Neural cell (in vitro differentiated cells): ENCODE measurements around the gene TPSD1. TPM values are rescaled to one million over a fixed set of nuclear protein-coding genes. Genes with fewer than 3 reads are reported as not detected.
"Not testable (repeated sequence)": the region's sequence is repeated elsewhere in the genome, so short reads cannot be mapped to it uniquely, and the experiment has no call there.

ENCODE experiments used
- H2AFZ ChIP-seq: fragments of 200-600, 300-800 bp; sonication (generic), shearing (Covaris generic); 2 replicates; pipeline ENCODE4 v1.6.0; 2014; ENCODE audit warnings: low read depth, mild to moderate bottlenecking, antibody characterized with exemption, low read length, moderate library complexity
- H3F3A ChIP-seq: fragments of 200-600 bp; shearing (Covaris generic); 2 replicates; pipeline ENCODE4 v1.6.1; 2016; ENCODE audit warnings: mild to moderate bottlenecking, moderate library complexity, mixed read lengths, antibody characterized with exemption, low read length; ENCODE audit not compliant: insufficient read depth, poor library complexity, severe bottlenecking
- H3K27ac ChIP-seq: fragments of 200-600, 300-800 bp; sonication (generic), shearing (Covaris generic); 2 replicates; pipeline ENCODE4 v1.5.1; 2014; ENCODE audit warnings: mild to moderate bottlenecking, low read length, moderate library complexity
- H3K27me3 ChIP-seq: fragments of 300-800, 200-600 bp; sonication (generic), shearing (Covaris generic); 2 replicates; pipeline ENCODE4 v1.6.0; 2014; ENCODE audit warnings: mild to moderate bottlenecking, low read depth, low read length, moderate library complexity; ENCODE audit not compliant: insufficient read depth
- H3K36me3 ChIP-seq: fragments of 300-800, 200-600 bp; sonication (generic), shearing (Covaris generic); 2 replicates; pipeline ENCODE4 v1.5.1; 2014; ENCODE audit warnings: mild to moderate bottlenecking, antibody characterized with exemption, low read length, moderate library complexity; ENCODE audit not compliant: insufficient read depth
- H3K4me2 ChIP-seq: fragments of 300-800, 200-600 bp; sonication (generic), shearing (Covaris generic); 2 replicates; pipeline ENCODE4 v1.6.0; 2014; ENCODE audit warnings: mild to moderate bottlenecking, low read length
- H3K4me3 ChIP-seq: fragments of 300-800, 200-600 bp; sonication (generic), shearing (Covaris generic); 2 replicates; pipeline ENCODE4 v1.5.1; 2014; ENCODE audit warnings: mild to moderate bottlenecking, low read length, moderate library complexity
- H3K79me2 ChIP-seq: fragments of 200-600 bp; shearing (Covaris generic); replicated peaks from 2 replicates; pipeline ENCODE4 v1.6.0; 2014; ENCODE audit warnings: mild to moderate bottlenecking, low read length, moderate library complexity; ENCODE audit not compliant: insufficient read depth
- H3K9ac ChIP-seq: fragments of 300-800, 200-600 bp; sonication (generic), shearing (Covaris generic); 2 replicates; pipeline ENCODE4 v1.6.1; 2016; ENCODE audit warnings: mild to moderate bottlenecking, low read length, mixed read lengths
- H3K9me2 ChIP-seq: fragments of 200-600 bp; shearing (Covaris generic); 2 replicates; pipeline ENCODE4 v1.6.1; 2016; ENCODE audit warnings: mild to moderate bottlenecking, low read length, mixed read lengths; ENCODE audit not compliant: insufficient read depth
- H3K9me3 ChIP-seq: fragments of 200-600, 300-800 bp; sonication (generic), shearing (Covaris generic); 2 replicates; pipeline ENCODE4 v1.6.1; 2016; ENCODE audit warnings: mild to moderate bottlenecking, mixed run types, low read length, moderate library complexity, mixed read lengths
- H4K20me1 ChIP-seq: fragments of 200-600 bp; shearing (Covaris generic); 2 replicates; pipeline ENCODE4 v1.6.1; 2016; ENCODE audit warnings: mild to moderate bottlenecking, mixed run types; ENCODE audit not compliant: insufficient read depth
- EP300 ChIP-seq: fragments of 450-650 bp; conservative IDR thresholded peaks from 2 replicates; pipeline ENCODE4 v1.6.1; 2014; ENCODE audit warnings: antibody characterized with exemption, mild to moderate bottlenecking, moderate library complexity; ENCODE audit not compliant: poor library complexity, severe bottlenecking
- EZH2 ChIP-seq: fragments of 200-600, 300-800 bp; shearing (Covaris generic), sonication (generic); IDR thresholded peaks from 2 replicates; pipeline ENCODE4 v1.6.1; 2014; ENCODE audit warnings: antibody characterized with exemption, low read length, borderline replicate concordance, mild to moderate bottlenecking; ENCODE audit not compliant: insufficient read depth, poor library complexity, severe bottlenecking
- MXI1 ChIP-seq: fragments of 450-650 bp; conservative IDR thresholded peaks from 2 replicates; pipeline ENCODE4 v1.6.1; 2014; ENCODE audit warnings: antibody characterized with exemption, mild to moderate bottlenecking; ENCODE audit not compliant: poor library complexity, severe bottlenecking
- POLR2AphosphoS5 ChIP-seq: IDR thresholded peaks from 2 replicates; pipeline ENCODE4 v1.6.1; 2012
- RAD21 ChIP-seq: fragments of 450-650 bp; conservative IDR thresholded peaks from 2 replicates; pipeline ENCODE4 v1.6.1; 2014; ENCODE audit warnings: antibody characterized with exemption, mild to moderate bottlenecking, moderate library complexity
- SMC3 ChIP-seq: fragments of 450-650 bp; conservative IDR thresholded peaks from 2 replicates; pipeline ENCODE4 v1.6.1; 2014; ENCODE audit warnings: antibody characterized with exemption, mild to moderate bottlenecking, moderate library complexity; ENCODE audit not compliant: poor library complexity
- TAF1 ChIP-seq: IDR thresholded peaks from 2 replicates; pipeline ENCODE4 v1.6.1; 2012; ENCODE audit warnings: low read depth
- polyA plus RNA-seq: library from polyadenylated mRNA; depleted of rRNA; stranded (reverse); fragments of >200 nt; gene quantifications from 2 replicates; pipeline ENCODE4 v1.2.3, GENCODE V29; 2014
- TF ChIP-seq, protein P1 (sequence below): fragments of 450-650 bp; IDR thresholded peaks from 2 replicates; pipeline ENCODE4 v1.5.1; 2014; ENCODE audit warnings: antibody characterized with exemption, mild to moderate bottlenecking, moderate library complexity; ENCODE audit not compliant: poor library complexity, severe bottlenecking
- TF ChIP-seq, protein P2 (sequence below): IDR thresholded peaks from 2 replicates; pipeline ENCODE4 v1.6.1; 2012; ENCODE audit warnings: borderline replicate concordance

The TPSD1 gene
- polyA plus RNA-seq, 1 donor from 2014 or later: not detected

DNA sequence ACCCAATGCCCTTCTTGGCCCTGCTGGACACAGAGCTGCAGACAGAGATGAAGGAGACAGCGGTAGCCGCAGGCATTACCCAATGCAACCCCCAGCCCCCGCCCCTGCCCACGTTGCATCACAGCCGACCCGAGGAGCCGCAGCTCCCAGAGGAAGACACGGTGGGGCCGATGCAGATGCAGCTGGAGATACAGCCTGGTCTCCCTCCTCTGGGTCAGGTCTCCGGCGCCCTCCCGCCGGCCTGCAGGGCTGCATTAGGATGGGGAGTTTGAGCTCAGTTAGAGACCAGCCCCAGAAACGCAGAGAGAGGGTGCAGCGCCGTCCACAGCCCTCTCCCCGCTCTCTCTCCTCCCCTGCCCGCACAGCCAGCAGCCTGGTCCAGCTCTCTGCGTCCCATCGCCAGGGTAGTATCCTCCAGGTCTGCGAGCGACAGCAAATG, 34.2 kb downstream of the TPSD1 start:
- Histone ChIP-seq H2AFZ (no peak overlapping the region), H3F3A (no peaks in the 10 kb centered on the region), H3K27me3 (no peaks in the 10 kb centered on the region), H3K27ac (no peak overlapping the region), H3K9me3 (no peaks in the 10 kb centered on the region), H3K9me2 (no peaks in the 10 kb centered on the region), H3K9ac (no peak overlapping the region), H3K36me3 (no peaks in the 10 kb centered on the region), H3K79me2 (no peaks in the 10 kb centered on the region), H4K20me1 (no peaks in the 10 kb centered on the region), H3K4me2 (no peak overlapping the region), H3K4me3 (no peak overlapping the region)
- no peak for TF ChIP-seq SMC3
- TF ChIP-seq TAF1: no peak
- no peak for TF ChIP-seq MXI1
- TF ChIP-seq POLR2AphosphoS5: no peak

- Histone ChIP-seq H3K4me3 (no peak overlapping the region), H3K9me3 (no peaks in the 10 kb centered on the region), H2AFZ (no peak overlapping the region), H3K27ac (no peak overlapping the region), H3K27me3 (no peaks in the 10 kb centered on the region), H3K9me2 (no peaks in the 10 kb centered on the region), H3K4me2 (no peak overlapping the region), H4K20me1 (no peaks in the 10 kb centered on the region), H3K79me2 (no peaks in the 10 kb centered on the region), H3K36me3 (no peaks in the 10 kb centered on the region), H3F3A (no peaks in the 10 kb centered on the region), H3K9ac (no peak overlapping the region)
- TF ChIP-seq, protein P1, sequence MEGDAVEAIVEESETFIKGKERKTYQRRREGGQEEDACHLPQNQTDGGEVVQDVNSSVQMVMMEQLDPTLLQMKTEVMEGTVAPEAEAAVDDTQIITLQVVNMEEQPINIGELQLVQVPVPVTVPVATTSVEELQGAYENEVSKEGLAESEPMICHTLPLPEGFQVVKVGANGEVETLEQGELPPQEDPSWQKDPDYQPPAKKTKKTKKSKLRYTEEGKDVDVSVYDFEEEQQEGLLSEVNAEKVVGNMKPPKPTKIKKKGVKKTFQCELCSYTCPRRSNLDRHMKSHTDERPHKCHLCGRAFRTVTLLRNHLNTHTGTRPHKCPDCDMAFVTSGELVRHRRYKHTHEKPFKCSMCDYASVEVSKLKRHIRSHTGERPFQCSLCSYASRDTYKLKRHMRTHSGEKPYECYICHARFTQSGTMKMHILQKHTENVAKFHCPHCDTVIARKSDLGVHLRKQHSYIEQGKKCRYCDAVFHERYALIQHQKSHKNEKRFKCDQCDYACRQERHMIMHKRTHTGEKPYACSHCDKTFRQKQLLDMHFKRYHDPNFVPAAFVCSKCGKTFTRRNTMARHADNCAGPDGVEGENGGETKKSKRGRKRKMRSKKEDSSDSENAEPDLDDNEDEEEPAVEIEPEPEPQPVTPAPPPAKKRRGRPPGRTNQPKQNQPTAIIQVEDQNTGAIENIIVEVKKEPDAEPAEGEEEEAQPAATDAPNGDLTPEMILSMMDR: no peak
- no peak for TF ChIP-seq TAF1
These were observed 35.1 kb downstream of the TPSD1 start for GRCh38 chr16:1290860-1291575.

- H3K9me3 ChIP-seq: no peaks in the 10 kb centered on the region
- H4K20me1 ChIP-seq: no peaks in the 10 kb centered on the region
- H3K9ac ChIP-seq: no peak overlapping the region
- H2AFZ ChIP-seq: no peak overlapping the region
- no peaks in the 10 kb centered on the region for H3K79me2 ChIP-seq
- no peak overlapping the region for H3K4me2 ChIP-seq
- TF ChIP-seq, protein P2, sequence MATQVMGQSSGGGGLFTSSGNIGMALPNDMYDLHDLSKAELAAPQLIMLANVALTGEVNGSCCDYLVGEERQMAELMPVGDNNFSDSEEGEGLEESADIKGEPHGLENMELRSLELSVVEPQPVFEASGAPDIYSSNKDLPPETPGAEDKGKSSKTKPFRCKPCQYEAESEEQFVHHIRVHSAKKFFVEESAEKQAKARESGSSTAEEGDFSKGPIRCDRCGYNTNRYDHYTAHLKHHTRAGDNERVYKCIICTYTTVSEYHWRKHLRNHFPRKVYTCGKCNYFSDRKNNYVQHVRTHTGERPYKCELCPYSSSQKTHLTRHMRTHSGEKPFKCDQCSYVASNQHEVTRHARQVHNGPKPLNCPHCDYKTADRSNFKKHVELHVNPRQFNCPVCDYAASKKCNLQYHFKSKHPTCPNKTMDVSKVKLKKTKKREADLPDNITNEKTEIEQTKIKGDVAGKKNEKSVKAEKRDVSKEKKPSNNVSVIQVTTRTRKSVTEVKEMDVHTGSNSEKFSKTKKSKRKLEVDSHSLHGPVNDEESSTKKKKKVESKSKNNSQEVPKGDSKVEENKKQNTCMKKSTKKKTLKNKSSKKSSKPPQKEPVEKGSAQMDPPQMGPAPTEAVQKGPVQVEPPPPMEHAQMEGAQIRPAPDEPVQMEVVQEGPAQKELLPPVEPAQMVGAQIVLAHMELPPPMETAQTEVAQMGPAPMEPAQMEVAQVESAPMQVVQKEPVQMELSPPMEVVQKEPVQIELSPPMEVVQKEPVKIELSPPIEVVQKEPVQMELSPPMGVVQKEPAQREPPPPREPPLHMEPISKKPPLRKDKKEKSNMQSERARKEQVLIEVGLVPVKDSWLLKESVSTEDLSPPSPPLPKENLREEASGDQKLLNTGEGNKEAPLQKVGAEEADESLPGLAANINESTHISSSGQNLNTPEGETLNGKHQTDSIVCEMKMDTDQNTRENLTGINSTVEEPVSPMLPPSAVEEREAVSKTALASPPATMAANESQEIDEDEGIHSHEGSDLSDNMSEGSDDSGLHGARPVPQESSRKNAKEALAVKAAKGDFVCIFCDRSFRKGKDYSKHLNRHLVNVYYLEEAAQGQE: no peak
- no peak for TF ChIP-seq TAF1
- no peak for TF ChIP-seq SMC3
- TF ChIP-seq EP300: no peak
- TF ChIP-seq RAD21: no peak
- TF ChIP-seq EZH2: no peak
- TF ChIP-seq, protein P1: no peak
- no peak for TF ChIP-seq MXI1
- no peak for TF ChIP-seq POLR2AphosphoS5
- no peaks in the 10 kb centered on the region for H3F3A ChIP-seq
- H3K9me2 ChIP-seq: no peaks in the 10 kb centered on the region
- H3K36me3 ChIP-seq: no peaks in the 10 kb centered on the region
- H3K4me3 ChIP-seq: no peak overlapping the region
- H3K27ac ChIP-seq: no peak overlapping the region
- H3K27me3 ChIP-seq: no peaks in the 10 kb centered on the region
These were observed 35.7 kb downstream of the TPSD1 start for GRCh38 chr16:1291576-1291974.

DNA sequence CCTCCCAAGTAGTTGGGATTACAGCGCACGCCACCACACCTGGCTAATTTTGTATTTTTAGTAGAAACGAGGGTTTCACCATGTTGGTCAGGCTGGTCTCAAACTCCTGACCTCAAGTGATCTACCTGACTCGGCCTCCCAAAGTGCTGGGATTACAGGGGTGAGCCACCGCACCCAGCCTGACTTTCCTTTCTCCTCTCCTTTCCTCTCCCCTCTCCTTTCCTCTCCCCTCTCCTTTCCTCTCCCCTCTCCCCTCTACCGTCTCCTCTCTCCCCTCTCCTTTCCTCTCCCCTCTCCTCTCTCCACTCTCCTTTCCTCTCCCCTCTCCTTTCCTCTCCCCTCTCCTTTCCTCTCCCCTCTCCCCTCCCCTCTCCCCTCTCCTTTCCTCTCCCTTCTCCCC, 36.3 kb downstream of the TPSD1 start:
- not testable (repeated sequence) for H3K79me2 ChIP-seq, H3K27me3 ChIP-seq, H3K9me2 ChIP-seq, H3K4me2 ChIP-seq, H3K4me3 ChIP-seq, H3F3A ChIP-seq, H4K20me1 ChIP-seq, H2AFZ ChIP-seq, H3K36me3 ChIP-seq, H3K27ac ChIP-seq, H3K9ac ChIP-seq, H3K9me3 ChIP-seq
